MG63 (cell line): ENCODE measurements around the gene TRABD. TPM values are rescaled to one million over a fixed set of nuclear protein-coding genes. Genes with fewer than 3 reads are reported as not detected.

Source experiments
- DNase-seq: peaks from one replicate; pipeline ENCODE4 v3.0.0-alpha.2; 2020
- H3K27me3 ChIP-seq: fragments of 250-450 bp; sonication (Bioruptor Pico); 2 replicates; pipeline ENCODE4 v1.5.1; 2020; ENCODE audit warnings: mild to moderate bottlenecking, moderate library complexity
- H3K36me3 ChIP-seq: fragments of 250-450 bp; sonication (Bioruptor Pico); 2 replicates; pipeline ENCODE4 v1.5.1; 2020; ENCODE audit warnings: mild to moderate bottlenecking, moderate library complexity
- H3K4me3 ChIP-seq: fragments of 250-450 bp; sonication (Bioruptor Pico); 2 replicates; pipeline ENCODE4 v1.5.1; 2020; ENCODE audit warnings: mild to moderate bottlenecking, moderate library complexity
- H3K9me3 ChIP-seq: fragments of 250-450 bp; sonication (Bioruptor Pico); 2 replicates; pipeline ENCODE4 v1.5.1; 2020; ENCODE audit warnings: mild to moderate bottlenecking, moderate library complexity
- total RNA-seq: library from RNA; depleted of rRNA; stranded (reverse); fragments of >200 nt; shearing (Covaris generic); gene quantifications from 2 replicates; pipeline ENCODE4 v1.2.3, GENCODE V29; 2014; ENCODE audit warnings: low replicate concordance

The TRABD gene
- total RNA-seq, 1 experiment from 2014 or later = 49.9 TPM

- Histone ChIP-seq H3K4me3 (no peak overlapping the region), H3K9me3 (no peaks in the 10 kb centered on the region), H3K27me3 (no peaks in the 10 kb centered on the region), H3K36me3 (peaks cover 46% of the 10 kb centered on the region)
- peak; percentile 60 for DNase-seq
These were observed 4.6 kb downstream of the TRABD start for GRCh38 chr22:50190182-50190940.

GRCh38 chr22:50190941-50191741, 5.4 kb downstream of the TRABD start:
- peaks cover 46% of the 10 kb centered on the region for H3K36me3 ChIP-seq
- H3K4me3 ChIP-seq = no peak overlapping the region
- no peak for DNase-seq
- H3K27me3 ChIP-seq = no peaks in the 10 kb centered on the region
- H3K9me3 ChIP-seq = no peaks in the 10 kb centered on the region

GRCh38 chr22:50192436-50193204, 6.9 kb downstream of the TRABD start:
- Histone ChIP-seq H3K27me3 (no peaks in the 10 kb centered on the region), H3K4me3 (no peak overlapping the region), H3K36me3 (peaks cover 43% of the 10 kb centered on the region), H3K9me3 (no peaks in the 10 kb centered on the region)
- no peak for DNase-seq

- Histone ChIP-seq H3K9me3 (no peaks in the 10 kb centered on the region), H3K36me3 (peaks cover 33% of the 10 kb centered on the region), H3K27me3 (no peaks in the 10 kb centered on the region), H3K4me3 (no peak overlapping the region)
- no peak for DNase-seq
These were observed 7.9 kb downstream of the TRABD start for GRCh38 chr22:50193621-50194020.

- Histone ChIP-seq H3K4me3 (no peak overlapping the region), H3K27me3 (no peaks in the 10 kb centered on the region), H3K36me3 (peaks cover 31% of the 10 kb centered on the region), H3K9me3 (no peaks in the 10 kb centered on the region)
- DNase-seq = no peak
These were observed 8.5 kb downstream of the TRABD start for GRCh38 chr22:50194037-50194805.

- no peaks in the 10 kb centered on the region for H3K9me3 ChIP-seq
- DNase-seq = no peak
- no peaks in the 10 kb centered on the region for H3K27me3 ChIP-seq
- peaks cover 33% of the 10 kb centered on the region for H3K36me3 ChIP-seq
- H3K4me3 ChIP-seq = no peak overlapping the region
These were observed 10.5 kb downstream of the TRABD start for GRCh38 chr22:50196256-50196655.

- peaks cover 24% of the 10 kb centered on the region for H3K36me3 ChIP-seq
- DNase-seq = no peak
- no peaks in the 10 kb centered on the region for H3K9me3 ChIP-seq
- H3K27me3 ChIP-seq = no peaks in the 10 kb centered on the region
- H3K4me3 ChIP-seq = no peak overlapping the region
These were observed 11.5 kb downstream of the TRABD start for GRCh38 chr22:50197000-50197800.

GRCh38 chr22:50197856-50198623, 12.3 kb downstream of the TRABD start:
- Histone ChIP-seq H3K4me3 (no peak overlapping the region), H3K27me3 (no peaks in the 10 kb centered on the region), H3K36me3 (peaks cover 27% of the 10 kb centered on the region), H3K9me3 (no peaks in the 10 kb centered on the region)
- DNase-seq = no peak

GRCh38 chr22:50198624-50199017, 12.9 kb downstream of the TRABD start:
- Histone ChIP-seq H3K4me3 (no peak overlapping the region), H3K36me3 (peaks cover 29% of the 10 kb centered on the region), H3K9me3 (no peaks in the 10 kb centered on the region), H3K27me3 (no peaks in the 10 kb centered on the region)
- DNase-seq = no peak

GRCh38 chr22:50199251-50199721, 13.6 kb downstream of the TRABD start:
- no peak for DNase-seq
- no peaks in the 10 kb centered on the region for H3K27me3 ChIP-seq
- no peak overlapping the region for H3K4me3 ChIP-seq
- no peaks in the 10 kb centered on the region for H3K9me3 ChIP-seq
- H3K36me3 ChIP-seq = peaks cover 28% of the 10 kb centered on the region

GRCh38 chr22:50199829-50200460, 14.2 kb downstream of the TRABD start:
- no peak for DNase-seq
- Histone ChIP-seq H3K27me3 (no peaks in the 10 kb centered on the region), H3K36me3 (peaks cover 26% of the 10 kb centered on the region), H3K9me3 (no peaks in the 10 kb centered on the region), H3K4me3 (peak overlapping the region; percentile 60)

GRCh38 chr22:50200461-50201190, 14.9 kb downstream of the TRABD start, which contains the start of gene SELENOO:
SELENOO (plus strand) TSS chr22:50201011; CDS start chr22:50201037, 26 bp downstream.
- peak; percentile 88 for DNase-seq
- peaks cover 30% of the 10 kb centered on the region for H3K36me3 ChIP-seq
- H3K4me3 ChIP-seq = peak within 1 kb of the TSS; percentile 60
- H3K9me3 ChIP-seq = no peaks in the 10 kb centered on the region
- no peaks in the 10 kb centered on the region for H3K27me3 ChIP-seq

- H3K4me3 ChIP-seq = peak overlapping the region; percentile 60
- no peaks in the 10 kb centered on the region for H3K9me3 ChIP-seq
- peaks cover 39% of the 10 kb centered on the region for H3K36me3 ChIP-seq
- no peak for DNase-seq
- H3K27me3 ChIP-seq = no peaks in the 10 kb centered on the region
These were observed 15.7 kb downstream of the TRABD start for GRCh38 chr22:50201191-50202129.
